ENCODE measurements around the gene TMEM38A. TPM values are rescaled to one million over a fixed set of nuclear protein-coding genes. Genes with fewer than 3 reads are reported as not detected.
"Not testable (repeated sequence)": the region's sequence is repeated elsewhere in the genome, so short reads cannot be mapped to it uniquely, and the experiment has no call there.

The TMEM38A gene
- total and polyA plus RNA-seq, 3 donors from 2014 or later, result 12.5 to 18.8 (median 17.7) TPM

- H3K36me3 ChIP-seq (ENCODE audit: low read depth, missing control alignments), result no peaks in the 10 kb centered on the region
- intact Hi-C loops (cut with DNase I; ENCODE audit: low total_unique reads), result no loop called here
- H3K27ac ChIP-seq, result no peak overlapping the region
- no peaks in the 10 kb centered on the region for H3K4me1 ChIP-seq
- TF ChIP-seq POLR2A (IDR thresholded peaks at IDR 0.05), result no peak
- TF ChIP-seq, protein P1, sequence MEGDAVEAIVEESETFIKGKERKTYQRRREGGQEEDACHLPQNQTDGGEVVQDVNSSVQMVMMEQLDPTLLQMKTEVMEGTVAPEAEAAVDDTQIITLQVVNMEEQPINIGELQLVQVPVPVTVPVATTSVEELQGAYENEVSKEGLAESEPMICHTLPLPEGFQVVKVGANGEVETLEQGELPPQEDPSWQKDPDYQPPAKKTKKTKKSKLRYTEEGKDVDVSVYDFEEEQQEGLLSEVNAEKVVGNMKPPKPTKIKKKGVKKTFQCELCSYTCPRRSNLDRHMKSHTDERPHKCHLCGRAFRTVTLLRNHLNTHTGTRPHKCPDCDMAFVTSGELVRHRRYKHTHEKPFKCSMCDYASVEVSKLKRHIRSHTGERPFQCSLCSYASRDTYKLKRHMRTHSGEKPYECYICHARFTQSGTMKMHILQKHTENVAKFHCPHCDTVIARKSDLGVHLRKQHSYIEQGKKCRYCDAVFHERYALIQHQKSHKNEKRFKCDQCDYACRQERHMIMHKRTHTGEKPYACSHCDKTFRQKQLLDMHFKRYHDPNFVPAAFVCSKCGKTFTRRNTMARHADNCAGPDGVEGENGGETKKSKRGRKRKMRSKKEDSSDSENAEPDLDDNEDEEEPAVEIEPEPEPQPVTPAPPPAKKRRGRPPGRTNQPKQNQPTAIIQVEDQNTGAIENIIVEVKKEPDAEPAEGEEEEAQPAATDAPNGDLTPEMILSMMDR (IDR thresholded peaks at IDR 0.05), result no peak
- H3K27me3 ChIP-seq, result no peaks in the 10 kb centered on the region
- H3K9me3 ChIP-seq, result no peaks in the 10 kb centered on the region
- DNase-seq, result no peak
- H3K4me3 ChIP-seq, result no peak overlapping the region
- 82 to 89% methylated on average over 2 of the region's 2 CpGs for WGBS, 2 donors
Observed at GRCh38 chr19:16650821-16651220, 10.1 kb upstream of the TMEM38A start.

GRCh38 chr19:16651421-16652188 is 9.3 kb upstream of the TMEM38A start:
- H3K36me3 ChIP-seq (ENCODE audit: low read depth, missing control alignments); intact Hi-C loops (cut with DNase I; ENCODE audit: low total_unique reads); H3K27ac ChIP-seq; H3K4me1 ChIP-seq; H3K27me3 ChIP-seq; H3K4me3 ChIP-seq; DNase-seq; H3K9me3 ChIP-seq: not testable (repeated sequence)
- 92% methylated on average over 8 of the region's 8 CpGs for WGBS, 2 donors

DNA sequence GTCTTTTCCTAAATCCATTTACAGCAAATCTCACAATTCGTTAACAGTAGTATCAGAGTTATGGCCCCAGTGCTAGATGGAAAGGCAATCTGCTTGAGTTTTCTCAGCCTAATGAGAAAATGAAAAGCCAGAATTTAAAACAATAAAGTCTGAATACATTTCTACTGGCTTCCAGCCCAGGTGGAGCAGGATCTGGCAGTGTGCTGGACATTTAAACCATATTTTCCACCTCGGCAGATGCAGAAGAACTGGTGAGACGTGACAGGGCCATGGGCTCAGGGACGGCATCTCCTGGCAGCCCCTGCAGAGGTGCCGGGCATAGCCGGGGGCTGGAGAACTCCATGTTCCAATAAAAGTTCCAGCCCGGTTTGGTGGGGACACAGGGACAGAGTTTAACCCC is 8.1 kb upstream of the TMEM38A start:
- intact Hi-C loops (cut with DNase I; ENCODE audit: low total_unique reads), result no loop called here
- 43 to 66% methylated on average over 7 of the region's 7 CpGs for WGBS, 2 donors
- H3K36me3 ChIP-seq (ENCODE audit: low read depth, missing control alignments), result no peaks in the 10 kb centered on the region
- TF ChIP-seq, protein P1 (IDR thresholded peaks at IDR 0.05), result no peak
- no peak for TF ChIP-seq POLR2A (IDR thresholded peaks at IDR 0.05)
- H3K4me1 ChIP-seq, result no peaks in the 10 kb centered on the region
- DNase-seq, result no peak
- no peaks in the 10 kb centered on the region for H3K27me3 ChIP-seq
- H3K27ac ChIP-seq, result no peak overlapping the region
- no peaks in the 10 kb centered on the region for H3K9me3 ChIP-seq
- no peak overlapping the region for H3K4me3 ChIP-seq

GRCh38 chr19:16654140-16654539 is 6.8 kb upstream of the TMEM38A start:
- Histone ChIP-seq H3K36me3 (ENCODE audit: low read depth, missing control alignments) (no peaks in the 10 kb centered on the region), H3K27ac (no peak overlapping the region), H3K4me1 (peaks cover 9% of the 10 kb centered on the region), H3K9me3 (no peaks in the 10 kb centered on the region), H3K27me3 (no peaks in the 10 kb centered on the region), H3K4me3 (no peak overlapping the region)
- intact Hi-C loops (cut with DNase I; ENCODE audit: low total_unique reads), result no loop called here
- 78 to 86% methylated on average over 3 of the region's 3 CpGs for WGBS, 2 donors
- TF ChIP-seq POLR2A (IDR thresholded peaks at IDR 0.05), result no peak
- TF ChIP-seq, protein P1 (IDR thresholded peaks at IDR 0.05), result no peak
- peak; percentile 56 for DNase-seq

DNA sequence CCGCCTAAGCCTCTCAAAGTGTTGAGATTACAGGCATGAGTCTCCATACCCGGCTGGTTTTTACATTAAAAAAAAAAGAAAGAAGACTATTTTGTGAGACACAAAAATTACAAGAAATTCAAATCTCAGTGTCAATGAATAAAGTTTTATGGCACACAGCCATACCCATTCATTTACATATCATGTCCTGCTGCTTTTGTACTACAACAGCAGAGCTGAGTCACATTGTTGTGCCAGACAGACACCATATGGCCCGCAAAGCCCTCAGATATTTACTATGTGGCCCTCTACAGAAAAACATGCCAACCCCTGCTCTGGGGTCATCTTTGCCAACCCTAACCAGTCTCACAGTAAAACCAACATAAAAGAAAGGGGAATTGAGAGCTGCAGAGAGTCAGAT is 6.3 kb upstream of the TMEM38A start:
- TF ChIP-seq, protein P1 (IDR thresholded peaks at IDR 0.05), result no peak
- TF ChIP-seq POLR2A (IDR thresholded peaks at IDR 0.05), result no peak
- no peak overlapping the region for H3K27ac ChIP-seq
- no peaks in the 10 kb centered on the region for H3K9me3 ChIP-seq
- H3K36me3 ChIP-seq (ENCODE audit: low read depth, missing control alignments), result no peaks in the 10 kb centered on the region
- intact Hi-C loops (cut with DNase I; ENCODE audit: low total_unique reads), result no loop called here
- H3K27me3 ChIP-seq, result no peaks in the 10 kb centered on the region
- H3K4me1 ChIP-seq, result peaks cover 9% of the 10 kb centered on the region
- DNase-seq, result no peak
- 86 to 94% methylated on average over 3 of the region's 3 CpGs for WGBS, 2 donors
- H3K4me3 ChIP-seq, result no peak overlapping the region

Measured in testis (tissue), 3 donors.